IPS-20b (cell line): ENCODE data around the gene SCARB1.

Experiments
- H3K27ac ChIP-seq: one replicate; pipeline ENCODE4 v1.5.1; 2013; ENCODE audit warnings: low read length
- H3K27me3 ChIP-seq: 2 replicates; pipeline ENCODE4 v1.6.1; 2013; ENCODE audit warnings: mild to moderate bottlenecking, low read length, inconsistent platforms; ENCODE audit not compliant: insufficient read depth
- H3K36me3 ChIP-seq: 2 replicates; pipeline ENCODE4 v1.6.1; 2013; ENCODE audit warnings: low read depth, mild to moderate bottlenecking, inconsistent platforms, low read length, moderate library complexity; ENCODE audit not compliant: insufficient read depth
- H3K4me1 ChIP-seq: 2 replicates; pipeline ENCODE4 v1.6.1; 2013; ENCODE audit warnings: mild to moderate bottlenecking, control low read depth, inconsistent platforms, low read length, moderate library complexity; ENCODE audit not compliant: insufficient read depth
- H3K4me3 ChIP-seq: 2 replicates; pipeline ENCODE4 v1.5.1; 2013; ENCODE audit warnings: mild to moderate bottlenecking, low read length, inconsistent platforms
- H3K9ac ChIP-seq: 2 replicates; pipeline ENCODE4 v1.6.1; 2013; ENCODE audit warnings: low read depth, mild to moderate bottlenecking, inconsistent platforms, low read length, moderate library complexity
- H3K9me3 ChIP-seq: 2 replicates; pipeline ENCODE4 v1.6.1; 2013; ENCODE audit warnings: mild to moderate bottlenecking, low read depth, low read length, inconsistent platforms; ENCODE audit not compliant: insufficient read depth

SCARB1 gene

DNA sequence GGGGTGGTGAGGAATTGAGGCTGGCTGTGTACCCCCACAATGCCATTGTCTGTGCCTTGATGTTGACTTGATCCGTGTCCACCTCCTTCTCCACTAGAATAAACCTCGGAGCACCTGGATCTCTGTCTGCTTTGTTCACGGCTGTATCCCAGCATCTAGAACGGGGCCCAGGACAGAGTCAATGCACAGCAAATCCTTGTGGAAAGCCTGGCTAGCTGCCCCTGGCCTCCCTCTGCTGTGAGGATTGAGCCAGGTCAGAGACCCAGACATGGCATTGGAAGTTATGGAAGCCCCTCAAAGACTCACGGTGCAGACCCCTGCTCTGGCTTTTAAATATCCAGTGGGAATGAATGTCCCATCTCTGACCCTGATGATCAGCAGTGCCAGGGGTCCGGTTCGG lies 109.2 kb downstream of the SCARB1 start:
- peak overlapping the region; percentile 16 for H3K27ac ChIP-seq
- peaks cover 10% of the 10 kb centered on the region; the same call in 1 of the 2 replicates for H3K4me1 ChIP-seq
- H3K9me3 ChIP-seq: peaks cover 10% of the 10 kb centered on the region
- H3K4me3 ChIP-seq: no peak overlapping the region
- no peaks in the 10 kb centered on the region for H3K27me3 ChIP-seq
- H3K36me3 ChIP-seq: no peaks in the 10 kb centered on the region
- H3K9ac ChIP-seq: peak overlapping the region; percentile 43; the same call in 1 of the 2 replicates

- Histone ChIP-seq H3K36me3 (no peaks in the 10 kb centered on the region), H3K9ac (no peak overlapping the region), H3K27ac (no peak overlapping the region), H3K27me3 (no peaks in the 10 kb centered on the region), H3K9me3 (peaks cover 10% of the 10 kb centered on the region), H3K4me1 (peaks cover 10% of the 10 kb centered on the region; the same call in 1 of the 2 replicates), H3K4me3 (no peak overlapping the region)
Observed at GRCh38 chr12:124753993-124754392, 109.7 kb downstream of the SCARB1 start.

DNA sequence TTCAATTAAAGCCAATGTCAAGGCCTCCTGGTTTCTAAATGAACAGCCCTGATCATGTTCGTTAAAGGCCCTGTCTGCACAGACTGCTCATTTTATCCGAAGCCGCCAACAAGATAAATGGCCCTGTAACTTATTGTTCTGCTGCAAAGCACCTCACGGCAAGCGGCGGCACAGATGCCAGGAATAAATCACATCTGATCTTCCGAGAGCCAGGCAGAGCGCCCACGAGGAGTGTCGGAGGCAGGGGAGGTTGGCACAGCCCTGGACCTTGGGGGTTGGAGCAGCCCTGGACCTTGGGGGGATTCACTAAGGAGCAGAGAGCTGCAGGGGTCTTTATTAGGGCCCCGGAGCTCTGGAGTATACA lies 110.5 kb downstream of the SCARB1 start:
- Histone ChIP-seq H3K27me3 (no peaks in the 10 kb centered on the region), H3K4me1 (peaks cover 10% of the 10 kb centered on the region; the same call in 1 of the 2 replicates), H3K36me3 (no peaks in the 10 kb centered on the region), H3K27ac (no peak overlapping the region), H3K9ac (no peak overlapping the region), H3K9me3 (peaks cover 10% of the 10 kb centered on the region), H3K4me3 (no peak overlapping the region)

- no peaks in the 10 kb centered on the region for H3K36me3 ChIP-seq
- H3K9ac ChIP-seq: no peak overlapping the region
- H3K4me3 ChIP-seq: no peak overlapping the region
- H3K27ac ChIP-seq: no peak overlapping the region
- H3K4me1 ChIP-seq: peaks cover 10% of the 10 kb centered on the region; the same call in 1 of the 2 replicates
- peaks cover 10% of the 10 kb centered on the region for H3K9me3 ChIP-seq
- no peaks in the 10 kb centered on the region for H3K27me3 ChIP-seq
Observed at GRCh38 chr12:124752437-124753227, 111.0 kb downstream of the SCARB1 start.

DNA sequence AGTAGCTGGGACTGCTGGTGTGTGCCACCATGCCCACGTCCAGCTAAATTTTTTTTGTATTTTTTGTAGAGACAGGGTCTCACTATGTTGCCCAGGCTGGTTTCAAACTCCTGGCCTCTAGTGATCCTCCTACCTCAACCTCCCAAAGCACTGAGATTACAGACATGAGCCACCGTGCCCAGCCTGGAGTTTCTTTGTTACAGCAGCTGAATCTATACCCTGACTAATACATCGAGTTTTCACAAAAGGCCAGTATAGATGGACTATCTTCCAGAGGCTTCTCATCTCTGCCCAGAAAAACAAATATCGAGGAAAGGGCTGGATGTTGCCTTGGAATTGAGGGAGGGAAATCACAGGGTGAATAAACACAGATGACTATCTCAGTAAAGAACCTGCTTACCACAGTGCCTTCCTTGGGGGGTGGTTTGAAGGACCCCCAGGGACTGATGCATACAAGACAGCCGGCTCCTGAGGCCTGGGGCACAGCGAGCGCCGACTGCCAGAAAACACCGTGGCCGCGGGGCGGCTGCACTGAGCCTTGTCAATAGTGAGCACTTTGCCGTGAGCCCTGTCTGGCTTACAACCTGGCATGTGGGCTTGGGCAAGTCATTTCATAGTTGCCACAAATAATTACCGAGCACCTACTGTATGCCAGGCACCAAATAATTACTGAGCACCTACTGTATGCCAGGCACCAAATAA lies 111.9 kb downstream of the SCARB1 start:
- Histone ChIP-seq H3K27ac (no peak overlapping the region), H3K27me3 (no peaks in the 10 kb centered on the region), H3K4me3 (no peak overlapping the region), H3K36me3 (no peaks in the 10 kb centered on the region), H3K4me1 (peaks cover 10% of the 10 kb centered on the region; the same call in 1 of the 2 replicates), H3K9ac (no peak overlapping the region), H3K9me3 (peaks cover 4% of the 10 kb centered on the region)

DNA sequence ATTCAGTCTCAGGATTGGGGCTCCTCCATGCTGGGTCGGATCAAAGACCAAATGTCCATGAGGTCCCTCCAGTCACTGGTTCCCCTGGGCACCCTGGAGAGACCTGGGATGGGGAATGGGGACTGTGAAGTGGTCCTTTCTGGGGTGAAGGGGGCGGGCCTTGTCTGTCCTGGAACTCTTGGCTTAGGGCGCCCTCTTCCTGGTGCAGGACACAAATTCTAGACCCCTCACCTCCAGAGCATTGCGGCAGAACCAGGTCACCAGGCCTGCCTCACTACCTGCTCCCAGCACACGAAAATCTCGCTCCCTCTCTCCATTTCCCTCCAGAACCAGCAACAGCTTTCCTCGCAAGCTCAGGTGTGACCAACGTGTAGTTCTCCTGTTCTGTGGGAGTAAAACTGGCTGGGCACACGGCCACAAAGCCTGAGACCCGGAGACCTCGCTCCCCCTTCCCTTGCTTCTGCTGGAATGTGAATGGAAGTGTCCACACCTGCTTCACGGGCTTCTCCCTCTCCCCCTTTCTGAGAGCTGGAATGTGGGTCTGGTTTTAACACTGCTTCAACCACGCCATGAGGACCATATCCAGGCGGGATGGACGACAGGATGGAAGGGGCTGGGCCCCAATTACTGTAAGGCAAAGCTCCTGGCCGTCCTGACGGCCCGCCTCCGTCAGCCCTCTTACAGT lies 112.7 kb downstream of the SCARB1 start:
- H3K4me3 ChIP-seq: no peak overlapping the region
- peaks cover 4% of the 10 kb centered on the region for H3K9me3 ChIP-seq
- H3K27ac ChIP-seq: no peak overlapping the region
- H3K36me3 ChIP-seq: no peaks in the 10 kb centered on the region
- H3K27me3 ChIP-seq: no peaks in the 10 kb centered on the region
- H3K4me1 ChIP-seq: peaks cover 13% of the 10 kb centered on the region; the same call in 1 of the 2 replicates
- no peak overlapping the region for H3K9ac ChIP-seq

DNA sequence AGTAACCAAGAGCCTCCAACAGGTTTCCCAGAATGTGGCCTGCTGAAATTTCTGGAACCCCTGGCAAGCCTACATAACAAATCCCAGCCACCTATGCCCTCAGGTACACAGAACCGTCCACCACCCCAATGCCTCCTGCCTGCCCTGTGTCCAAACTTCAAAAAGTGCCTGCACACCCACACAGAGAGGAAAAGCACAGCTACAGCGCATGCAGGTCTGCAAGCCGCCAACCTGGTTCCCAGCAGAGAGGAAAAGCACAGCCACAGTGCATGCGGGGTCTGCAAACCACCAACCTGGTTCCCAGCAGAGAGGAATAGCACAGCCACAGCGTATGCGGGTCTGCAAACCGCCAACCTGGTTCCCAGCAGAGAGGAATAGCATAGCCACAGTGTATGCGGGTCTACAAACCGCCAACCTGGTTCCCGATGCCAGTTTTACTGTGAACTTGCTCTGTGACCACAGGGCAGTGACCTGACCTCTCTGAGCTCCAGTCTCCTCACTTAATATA lies 113.5 kb downstream of the SCARB1 start:
- Histone ChIP-seq H3K4me1 (peaks cover 11% of the 10 kb centered on the region; the same call in 1 of the 2 replicates), H3K27me3 (no peaks in the 10 kb centered on the region), H3K4me3 (no peak overlapping the region), H3K9me3 (peaks cover 4% of the 10 kb centered on the region), H3K36me3 (no peaks in the 10 kb centered on the region), H3K9ac (no peak overlapping the region), H3K27ac (no peak overlapping the region)

DNA sequence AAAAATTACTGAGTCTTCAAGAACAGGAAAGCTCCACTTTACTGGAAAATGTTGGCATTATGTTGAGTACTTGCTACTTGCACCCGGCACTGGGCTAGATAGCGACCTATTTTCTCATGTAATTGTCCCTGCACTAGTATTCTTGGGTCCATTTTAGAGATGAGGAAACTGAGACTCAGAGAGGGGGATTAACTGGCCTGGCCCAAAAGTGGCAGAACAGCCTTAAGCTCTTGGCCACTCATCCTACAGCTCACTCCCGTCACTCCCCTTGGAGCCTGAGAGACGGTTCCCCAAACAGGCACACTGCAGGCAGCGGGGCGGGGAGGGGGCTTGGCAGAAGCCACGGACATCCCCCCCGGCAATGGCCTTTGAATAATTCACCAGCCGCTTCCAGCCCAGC lies 113.9 kb downstream of the SCARB1 start:
- Histone ChIP-seq H3K27ac (no peak overlapping the region), H3K36me3 (no peaks in the 10 kb centered on the region), H3K4me3 (no peak overlapping the region), H3K4me1 (peaks cover 11% of the 10 kb centered on the region; the same call in 1 of the 2 replicates), H3K27me3 (no peaks in the 10 kb centered on the region), H3K9ac (no peak overlapping the region), H3K9me3 (peaks cover 4% of the 10 kb centered on the region)

DNA sequence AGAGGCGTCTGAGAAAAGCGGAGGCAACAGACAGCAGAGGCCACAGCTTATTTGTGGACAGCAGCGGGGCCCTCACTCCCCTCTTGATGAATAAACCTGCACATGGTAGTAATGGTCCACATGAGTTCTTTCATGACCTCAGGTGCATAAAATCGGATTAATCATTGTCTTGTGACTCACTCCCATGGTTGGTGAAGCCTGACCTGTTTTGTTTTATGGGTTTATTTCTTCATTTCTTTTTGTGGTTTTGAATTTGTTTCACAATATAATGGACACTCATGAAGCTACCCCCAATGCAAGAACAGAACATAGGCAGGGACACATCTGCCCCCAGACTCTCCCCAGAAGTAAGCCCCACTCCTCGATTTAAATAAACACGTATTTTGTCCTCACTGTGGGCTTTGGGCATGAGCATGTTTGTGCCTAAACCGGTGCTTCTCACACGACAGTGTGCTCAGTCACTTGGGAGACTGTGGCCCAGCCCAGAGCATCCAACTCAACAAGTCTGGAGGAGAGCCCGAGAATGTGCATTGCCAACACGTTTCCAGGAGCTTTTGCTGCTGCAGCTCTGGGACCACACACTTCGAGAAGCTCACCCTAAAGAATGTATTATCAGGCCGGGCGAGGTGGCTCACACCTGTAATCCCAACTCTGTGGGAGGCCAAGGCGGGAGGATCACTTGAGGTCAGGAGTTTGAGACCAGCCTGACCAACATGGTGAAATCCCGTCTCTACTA lies 116.1 kb downstream of the SCARB1 start:
- H3K27me3 ChIP-seq: no peaks in the 10 kb centered on the region
- no peaks in the 10 kb centered on the region for H3K36me3 ChIP-seq
- no peak overlapping the region for H3K27ac ChIP-seq
- no peaks in the 10 kb centered on the region for H3K9me3 ChIP-seq
- H3K4me3 ChIP-seq: no peak overlapping the region
- peaks cover 11% of the 10 kb centered on the region; the same call in 1 of the 2 replicates for H3K4me1 ChIP-seq
- no peak overlapping the region for H3K9ac ChIP-seq

- Histone ChIP-seq H3K4me3 (no peak overlapping the region), H3K9me3 (no peaks in the 10 kb centered on the region), H3K9ac (no peak overlapping the region), H3K4me1 (peaks cover 11% of the 10 kb centered on the region; the same call in 1 of the 2 replicates), H3K27ac (no peak overlapping the region), H3K36me3 (no peaks in the 10 kb centered on the region), H3K27me3 (no peaks in the 10 kb centered on the region)
Observed at GRCh38 chr12:124746649-124747425, 116.8 kb downstream of the SCARB1 start.
